Endothelial cell (in vitro differentiated cells): Measurements from ENCODE around the gene C14orf132. TPM values are rescaled to one million over a fixed set of nuclear protein-coding genes. Genes with fewer than 3 reads are reported as not detected.

Source experiments
- DNase-seq: peaks from one replicate; pipeline ENCODE4 v3.0.0; 2021; ENCODE audit warnings: low spot score
- H3K27ac Mint-ChIP-seq: one replicate; pipeline ENCODE4 v1.8.0; 2021; ENCODE audit warnings: mixed read lengths, inconsistent platforms; ENCODE audit not compliant: unreplicated experiment
- H3K27me3 Mint-ChIP-seq: one replicate; pipeline ENCODE4 v1.8.0; 2021; ENCODE audit warnings: mild to moderate bottlenecking, moderate library complexity, mixed read lengths, inconsistent platforms; ENCODE audit not compliant: unreplicated experiment
- H3K36me3 Mint-ChIP-seq: one replicate; pipeline ENCODE4 v1.8.0; 2021; ENCODE audit warnings: mild to moderate bottlenecking, low read depth, mixed read lengths, inconsistent platforms; ENCODE audit not compliant: unreplicated experiment
- H3K4me1 Mint-ChIP-seq: one replicate; pipeline ENCODE4 v1.8.0; 2021; ENCODE audit warnings: mild to moderate bottlenecking, mixed read lengths, inconsistent platforms; ENCODE audit not compliant: unreplicated experiment
- H3K4me3 Mint-ChIP-seq: one replicate; pipeline ENCODE4 v1.8.0; 2021; ENCODE audit warnings: mild to moderate bottlenecking, mixed read lengths, inconsistent platforms; ENCODE audit not compliant: unreplicated experiment
- H3K9me3 Mint-ChIP-seq: one replicate; pipeline ENCODE4 v1.8.0; 2021; ENCODE audit warnings: mixed read lengths, inconsistent platforms; ENCODE audit not compliant: unreplicated experiment
- CTCF ChIP-seq: fragments of 200-600 bp; sonication (generic); IDR thresholded peaks from one replicate; pipeline ENCODE4 v1.5.0; 2021; ENCODE audit warnings: antibody characterized with exemption; ENCODE audit not compliant: unreplicated experiment
- total RNA-seq: library from RNA; stranded (reverse); fragmentation: NEBNext Ultra II Directional; extraction: Animal tissue kit (Norgen Biotek cat#: 25700); gene quantifications from one replicate; pipeline ENCODE4 v1.2.1, GENCODE V29; 2021; ENCODE audit not compliant: unreplicated experiment

Gene C14orf132
- total RNA-seq, 1 donor from 2014 or later: 4.4 TPM

- no peak for TF ChIP-seq CTCF
These were observed 18.6 kb downstream of the C14orf132 start for GRCh38 chr14:96057738-96058137.

GRCh38 chr14:96058576-96059200 is 19.5 kb downstream of the C14orf132 start:
- Mint-ChIP-seq H3K27me3 (peaks cover 6% of the 10 kb centered on the region), H3K9me3 (no peaks in the 10 kb centered on the region), H3K36me3 (no peaks in the 10 kb centered on the region), H3K4me3 (no peak overlapping the region), H3K27ac (no peak overlapping the region), H3K4me1 (no peaks in the 10 kb centered on the region)
- no peak for TF ChIP-seq CTCF
- no peak for DNase-seq

More at GRCh38 chr14:96057738-96058137, 18.6 kb downstream of the C14orf132 start:
- Mint-ChIP-seq H3K4me1 (no peaks in the 10 kb centered on the region), H3K4me3 (no peak overlapping the region), H3K27ac (no peak overlapping the region), H3K36me3 (no peaks in the 10 kb centered on the region), H3K27me3 (peaks cover 3% of the 10 kb centered on the region), H3K9me3 (no peaks in the 10 kb centered on the region)
- DNase-seq: no peak

- peaks cover 6% of the 10 kb centered on the region for H3K27me3 Mint-ChIP-seq
- no peaks in the 10 kb centered on the region for H3K9me3 Mint-ChIP-seq
- no peak for DNase-seq
- H3K27ac Mint-ChIP-seq: no peak overlapping the region
- H3K4me1 Mint-ChIP-seq: no peaks in the 10 kb centered on the region
- H3K36me3 Mint-ChIP-seq: no peaks in the 10 kb centered on the region
- H3K4me3 Mint-ChIP-seq: no peak overlapping the region
- no peak for TF ChIP-seq CTCF
These were observed 20.5 kb downstream of the C14orf132 start for GRCh38 chr14:96059519-96060135.

- H3K9me3 Mint-ChIP-seq: no peaks in the 10 kb centered on the region
- H3K4me1 Mint-ChIP-seq: no peaks in the 10 kb centered on the region
- no peak overlapping the region for H3K27ac Mint-ChIP-seq
- no peak overlapping the region for H3K4me3 Mint-ChIP-seq
- peaks cover 6% of the 10 kb centered on the region for H3K27me3 Mint-ChIP-seq
- no peak for DNase-seq
- no peaks in the 10 kb centered on the region for H3K36me3 Mint-ChIP-seq
- TF ChIP-seq CTCF: no peak
These were observed 21.2 kb downstream of the C14orf132 start for GRCh38 chr14:96060186-96060933.

- no peaks in the 10 kb centered on the region for H3K4me1 Mint-ChIP-seq
- no peak for DNase-seq
- no peak overlapping the region for H3K27ac Mint-ChIP-seq
These were observed 22.8 kb downstream of the C14orf132 start for GRCh38 chr14:96062010-96062409.

More at GRCh38 chr14:96062010-96062409, 22.8 kb downstream of the C14orf132 start:
- Mint-ChIP-seq H3K36me3 (no peaks in the 10 kb centered on the region), H3K9me3 (no peaks in the 10 kb centered on the region), H3K27me3 (peaks cover 6% of the 10 kb centered on the region), H3K4me3 (no peak overlapping the region)
- no peak for TF ChIP-seq CTCF
